Fibroblast of peridontal ligament (primary cell): ENCODE measurements around the gene TMOD1.
"Not testable (repeated sequence)": the region's sequence is repeated elsewhere in the genome, so short reads cannot be mapped to it uniquely, and the experiment has no call there.

Source experiments
- DNase-seq: peaks from one replicate; pipeline ENCODE4 v3.0.0-alpha.2; 2010; ENCODE audit errors: extremely low read depth

TMOD1 gene

GRCh38 chr9:97594381-97594921 lies 93.0 kb downstream of the TMOD1 start:
- DNase-seq, result no peak

GRCh38 chr9:97596906-97597305 lies 95.4 kb downstream of the TMOD1 start:
- no peak for DNase-seq

- DNase-seq, result peak; percentile 85
Measured at GRCh38 chr9:97598461-97599288, 97.2 kb downstream of the TMOD1 start.

- no peak for DNase-seq
Measured at GRCh38 chr9:97599314-97599846, 97.9 kb downstream of the TMOD1 start.

- no peak for DNase-seq
Measured at GRCh38 chr9:97600531-97601227, 99.2 kb downstream of the TMOD1 start.

GRCh38 chr9:97601228-97601898 lies 99.9 kb downstream of the TMOD1 start:
- no peak for DNase-seq

- DNase-seq, result no peak
Measured at GRCh38 chr9:97602430-97602829, 101.0 kb downstream of the TMOD1 start.

- no peak for DNase-seq
Measured at GRCh38 chr9:97604901-97605645, 103.6 kb downstream of the TMOD1 start.

GRCh38 chr9:97615439-97616072 lies 114.1 kb downstream of the TMOD1 start:
- peak; percentile 73 for DNase-seq

GRCh38 chr9:97617939-97618416 lies 116.5 kb downstream of the TMOD1 start:
- no peak for DNase-seq

GRCh38 chr9:97620063-97620462 lies 118.6 kb downstream of the TMOD1 start:
- not testable (repeated sequence) for DNase-seq

GRCh38 chr9:97622483-97622882 lies 121.0 kb downstream of the TMOD1 start:
- not testable (repeated sequence) for DNase-seq

GRCh38 chr9:97623946-97624345 lies 122.5 kb downstream of the TMOD1 start:
- DNase-seq, result no peak

- DNase-seq, result no peak
Measured at GRCh38 chr9:97625620-97626019, 124.2 kb downstream of the TMOD1 start.

GRCh38 chr9:97627624-97628023 lies 126.2 kb downstream of the TMOD1 start:
- peak; percentile 61 for DNase-seq

GRCh38 chr9:97628668-97629067 lies 127.2 kb downstream of the TMOD1 start:
- no peak for DNase-seq

- DNase-seq, result no peak
Measured at GRCh38 chr9:97629156-97629555, 127.7 kb downstream of the TMOD1 start.

- no peak for DNase-seq
Measured at GRCh38 chr9:97630591-97630990, 129.1 kb downstream of the TMOD1 start.

GRCh38 chr9:97632248-97632984 lies 130.9 kb downstream of the TMOD1 start:
- peak; percentile 93 for DNase-seq
